Skin epidermis (tissue), 12 donors: ENCODE measurements around the gene TNFAIP8.
A peak's percentile ranks its signal among the peaks of the same experiment; 100 is the strongest.

ENCODE experiments used
- H3K27ac ChIP-seq, 21 experiments: fragments of 200-600 bp; sonication (generic) in 11 of 21; one replicate each; pipeline ENCODE4 v1.5.0; 2020; ENCODE audit warnings: mild to moderate bottlenecking in 3 of 21, inconsistent platforms in 2 of 21, moderate library complexity in 2 of 21
- H3K4me3 ChIP-seq, 7 experiments: fragments of 200-600 bp; sonication (generic) in 2 of 7; one replicate each; pipeline ENCODE4 v1.5.0; 2020; ENCODE audit warnings: inconsistent platforms in 2 of 7, mild to moderate bottlenecking in 2 of 7, moderate library complexity in 1 of 7

The TNFAIP8 gene

DNA sequence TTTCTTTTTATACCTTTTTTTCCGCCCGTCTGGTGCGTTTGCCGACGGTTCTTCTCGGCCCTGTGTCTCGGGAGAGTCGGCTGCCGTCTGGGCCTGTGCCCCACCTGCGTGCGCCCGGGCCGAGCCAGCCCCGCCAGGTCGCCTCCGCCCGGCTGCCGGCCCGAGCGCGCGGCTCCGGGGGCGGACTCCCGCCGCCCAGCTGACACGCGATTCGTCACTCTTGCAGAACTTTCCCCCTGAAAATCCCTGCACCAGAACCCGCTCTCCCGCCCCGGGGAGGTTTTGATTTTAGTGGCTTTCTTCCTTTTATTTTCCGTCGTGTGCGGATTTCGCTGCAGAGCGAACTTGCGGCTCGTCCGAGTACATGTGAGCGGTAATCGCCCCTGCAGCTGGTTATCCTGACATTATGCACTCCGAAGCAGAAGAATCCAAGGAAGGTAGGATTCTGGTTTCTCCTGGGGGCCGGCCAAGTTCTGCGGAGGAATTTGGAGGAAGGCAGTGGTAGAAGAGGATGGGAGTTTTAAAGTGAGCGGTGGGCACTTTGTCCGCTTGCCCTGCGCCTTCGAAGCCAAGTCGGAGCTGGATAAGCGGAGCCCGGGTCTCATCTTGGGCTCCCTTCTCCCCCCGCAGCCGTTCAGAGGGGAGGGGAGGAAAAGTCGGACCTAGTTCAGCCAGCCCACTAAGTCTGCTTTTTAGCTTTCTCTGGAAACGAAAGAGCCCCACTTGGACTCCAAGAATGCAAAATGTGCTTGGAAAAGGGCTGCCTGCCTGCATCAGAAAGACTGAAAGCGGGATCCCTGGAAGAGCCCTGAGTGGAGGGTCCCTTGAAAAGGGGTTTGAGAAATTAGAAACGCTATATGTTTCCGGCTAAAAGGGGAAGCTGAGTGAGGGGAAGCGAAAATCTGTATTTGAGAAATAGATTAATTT is at the start of gene TNFAIP8:
Gene TNFAIP8 (plus strand): TSS at position 335 of the 927 bp plus-strand sequence. CDS start 72 bp downstream, at position 407.
- H3K4me3 ChIP-seq, result peak within 1 kb of the TSS; percentile 35 to 60 (median 53)
- H3K27ac ChIP-seq, result peak within 1 kb of the TSS; percentile 28 to 95 (median 81)

DNA sequence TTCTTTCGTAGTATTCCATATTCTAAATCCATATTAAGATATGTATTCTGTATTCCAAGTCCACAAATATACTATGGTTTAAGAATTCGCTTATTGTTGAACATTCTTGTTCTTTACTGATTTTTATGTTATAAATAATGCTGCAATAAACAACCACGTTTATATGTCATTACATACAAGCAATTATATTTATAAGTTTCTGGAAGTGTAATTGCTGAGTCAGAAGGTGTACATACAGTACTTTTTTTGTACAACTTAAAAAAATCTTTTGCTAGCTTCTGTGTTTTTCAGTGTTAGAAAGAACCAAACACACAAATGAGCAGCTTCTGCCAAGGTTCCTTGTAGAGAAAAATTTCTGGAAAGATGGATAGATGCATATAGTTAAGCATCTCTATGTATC is 48.6 kb upstream of the TNFAIP8 start:
- no peak overlapping the region for H3K4me3 ChIP-seq
- peak overlapping the region in 1 of 21 experiments; percentile 83 for H3K27ac ChIP-seq

GRCh38 chr5:119309326-119309725 is 46.5 kb upstream of the TNFAIP8 start:
- Histone ChIP-seq H3K27ac (peak overlapping the region in 8 of 21 experiments; percentile 1 to 83 (median 38)), H3K4me3 (no peak overlapping the region)

DNA sequence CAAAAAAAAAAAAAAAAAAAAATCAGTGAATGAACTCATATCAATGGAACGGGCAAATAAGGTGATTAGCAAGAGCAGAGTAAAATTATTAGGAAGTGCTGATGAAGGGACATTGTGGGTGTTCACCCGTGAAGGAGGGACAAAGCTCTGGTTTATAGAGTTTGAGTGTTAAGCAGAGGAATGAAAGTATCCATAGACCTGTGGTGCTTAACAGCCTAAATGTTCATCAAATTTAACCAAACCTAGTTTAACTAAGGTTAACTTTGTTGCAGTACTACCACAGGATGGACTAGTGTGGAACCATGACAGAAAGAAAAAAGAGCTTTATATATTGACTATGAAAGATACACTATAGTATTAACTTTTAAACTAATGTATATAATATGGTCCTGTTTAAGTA is 44.1 kb upstream of the TNFAIP8 start:
- Histone ChIP-seq H3K4me3 (no peak overlapping the region), H3K27ac (no peak overlapping the region)

DNA sequence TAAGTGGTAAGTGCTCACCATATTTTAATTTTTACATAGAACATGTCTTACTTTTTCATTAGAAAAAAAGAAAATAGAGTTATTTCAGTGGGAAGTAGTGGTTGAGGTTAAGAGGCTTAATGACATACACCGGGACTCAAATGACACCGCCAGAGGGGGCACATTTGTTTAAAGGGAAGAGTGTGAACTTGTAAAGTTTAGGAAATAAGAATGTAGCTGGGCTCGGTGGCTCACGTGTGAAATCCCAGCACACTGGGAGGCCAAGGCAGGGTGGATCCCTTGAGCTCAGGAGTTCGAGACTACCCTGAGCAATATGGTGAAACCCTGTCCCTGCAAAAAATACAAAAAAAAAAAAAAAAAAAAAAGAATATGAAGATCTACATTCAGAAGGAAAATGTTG is 43.4 kb upstream of the TNFAIP8 start:
- no peak overlapping the region for H3K27ac ChIP-seq

GRCh38 chr5:119313197-119313596 is 42.6 kb upstream of the TNFAIP8 start:
- peak overlapping the region in 2 of 21 experiments; percentile 8 to 47 for H3K27ac ChIP-seq

More for the DNA sequence above, 43.4 kb upstream of the TNFAIP8 start:
- no peak overlapping the region for H3K4me3 ChIP-seq

GRCh38 chr5:119313658-119314605 is 41.9 kb upstream of the TNFAIP8 start:
- peak overlapping the region in 3 of 21 experiments; percentile 28 to 72 (median 62) for H3K27ac ChIP-seq
- no peak overlapping the region for H3K4me3 ChIP-seq

More at GRCh38 chr5:119313197-119313596, 42.6 kb upstream of the TNFAIP8 start:
- no peak overlapping the region for H3K4me3 ChIP-seq

DNA sequence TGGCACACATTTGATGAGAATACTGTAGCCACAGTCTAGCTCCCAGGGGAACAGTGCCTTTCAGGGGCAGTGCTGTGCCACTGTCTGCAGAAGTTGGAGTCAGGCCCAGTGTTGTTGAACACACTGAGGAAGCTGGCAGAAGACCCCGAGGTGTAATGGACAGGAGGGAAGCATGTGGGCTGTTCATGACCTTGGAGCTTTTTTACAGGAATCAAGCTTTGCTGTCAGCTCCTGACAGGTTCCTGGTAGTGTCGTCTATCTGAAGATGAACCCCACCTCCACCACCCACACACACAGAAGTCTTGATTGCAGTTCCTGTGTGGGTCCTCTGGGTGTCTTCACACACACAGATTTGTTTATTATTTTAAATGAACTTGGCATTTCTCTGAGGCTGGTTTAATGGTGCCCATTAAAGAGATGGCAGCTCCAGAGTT is 40.3 kb upstream of the TNFAIP8 start:
- Histone ChIP-seq H3K4me3 (no peak overlapping the region), H3K27ac (peak overlapping the region in 11 of 21 experiments; percentile 8 to 72 (median 36))

- Histone ChIP-seq H3K4me3 (no peak overlapping the region), H3K27ac (peak overlapping the region in 7 of 21 experiments; percentile 3 to 72 (median 28))
Measured at GRCh38 chr5:119316086-119316485, 39.7 kb upstream of the TNFAIP8 start.

- H3K27ac ChIP-seq, result peak overlapping the region in 2 of 21 experiments; percentile 62 to 72
- no peak overlapping the region for H3K4me3 ChIP-seq
Measured at GRCh38 chr5:119316906-119317305, 38.9 kb upstream of the TNFAIP8 start.

DNA sequence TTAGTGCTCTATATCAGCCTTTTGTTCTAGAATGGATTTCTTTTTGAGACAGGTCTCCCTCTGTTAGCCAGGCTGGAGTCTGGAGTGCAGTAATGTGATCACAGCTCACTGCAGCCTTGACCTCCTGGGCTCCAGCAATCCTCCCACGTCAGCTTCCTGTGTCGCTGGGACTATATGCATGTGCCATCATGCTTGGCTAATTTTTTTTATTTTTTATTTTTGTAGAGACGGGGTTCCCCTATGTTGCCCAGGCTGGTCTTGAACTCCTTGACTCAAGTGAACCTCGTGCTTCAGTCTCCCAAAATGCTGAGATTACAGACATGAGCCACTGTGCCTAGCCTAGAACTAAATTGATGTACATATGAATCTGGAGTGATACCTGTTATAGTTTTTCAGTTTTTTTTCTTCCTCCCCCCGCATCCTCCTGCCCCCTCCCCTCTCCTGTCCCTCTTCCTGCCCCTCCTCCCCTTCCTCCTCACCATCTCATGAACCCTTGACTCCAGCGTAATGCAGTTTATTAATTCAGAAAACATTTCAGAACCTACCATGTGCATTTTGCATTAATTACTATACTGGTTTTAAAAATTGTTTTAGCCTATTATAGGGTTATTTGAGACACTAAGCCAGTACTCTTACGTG is 37.4 kb upstream of the TNFAIP8 start:
- Histone ChIP-seq H3K4me3 (no peak overlapping the region), H3K27ac (peak overlapping the region in 1 of 21 experiments; percentile 37)

- no peak overlapping the region for H3K4me3 ChIP-seq
- H3K27ac ChIP-seq, result no peak overlapping the region
Measured at GRCh38 chr5:119319401-119319800, 36.4 kb upstream of the TNFAIP8 start.

- Histone ChIP-seq H3K4me3 (no peak overlapping the region), H3K27ac (no peak overlapping the region)
Measured at GRCh38 chr5:119319890-119320289, 35.9 kb upstream of the TNFAIP8 start.

- no peak overlapping the region for H3K4me3 ChIP-seq
- peak overlapping the region in 13 of 21 experiments; percentile 4 to 86 (median 78) for H3K27ac ChIP-seq
Measured at GRCh38 chr5:119321569-119322311, 34.1 kb upstream of the TNFAIP8 start.

DNA sequence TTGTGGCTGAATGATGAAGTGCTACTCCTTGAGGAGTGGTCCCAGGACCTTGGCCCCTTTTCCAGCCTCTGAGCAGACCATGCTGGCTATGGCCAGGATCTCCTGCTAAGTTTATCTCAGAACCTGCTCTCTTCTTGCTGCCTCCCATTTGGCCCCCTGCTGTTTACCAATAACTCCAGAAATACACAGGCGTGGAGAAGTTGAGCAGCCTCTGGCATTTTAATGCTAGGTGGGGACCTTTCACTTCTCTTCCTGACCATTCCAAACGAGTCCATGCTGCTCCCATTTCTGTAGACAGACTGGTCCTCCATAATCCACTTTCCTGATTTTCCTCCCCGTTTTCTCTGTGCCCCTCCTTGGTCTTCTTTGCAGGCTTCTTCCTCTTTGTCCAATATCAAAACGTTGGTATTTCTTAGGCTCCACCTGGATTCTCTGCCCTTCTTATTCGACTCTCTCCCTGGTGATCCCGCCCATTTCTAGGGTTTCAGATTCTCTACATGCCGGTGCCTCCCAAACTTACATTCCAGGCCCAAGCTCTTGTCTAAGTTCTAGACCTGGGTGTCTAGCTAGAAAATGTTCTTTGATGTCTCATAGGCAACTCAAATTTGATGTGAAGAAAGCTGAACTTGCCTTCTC is 33.4 kb upstream of the TNFAIP8 start:
- Histone ChIP-seq H3K27ac (peak overlapping the region in 16 of 21 experiments; percentile 9 to 86 (median 78)), H3K4me3 (no peak overlapping the region)

- H3K27ac ChIP-seq, result peak overlapping the region in 19 of 21 experiments; percentile 45 to 86 (median 78)
- H3K4me3 ChIP-seq, result no peak overlapping the region
Measured at GRCh38 chr5:119322948-119323537, 32.8 kb upstream of the TNFAIP8 start.

- no peak overlapping the region for H3K4me3 ChIP-seq
- peak overlapping the region in 20 of 21 experiments; percentile 45 to 86 (median 78) for H3K27ac ChIP-seq
Measured at GRCh38 chr5:119323601-119324000, 32.2 kb upstream of the TNFAIP8 start.

DNA sequence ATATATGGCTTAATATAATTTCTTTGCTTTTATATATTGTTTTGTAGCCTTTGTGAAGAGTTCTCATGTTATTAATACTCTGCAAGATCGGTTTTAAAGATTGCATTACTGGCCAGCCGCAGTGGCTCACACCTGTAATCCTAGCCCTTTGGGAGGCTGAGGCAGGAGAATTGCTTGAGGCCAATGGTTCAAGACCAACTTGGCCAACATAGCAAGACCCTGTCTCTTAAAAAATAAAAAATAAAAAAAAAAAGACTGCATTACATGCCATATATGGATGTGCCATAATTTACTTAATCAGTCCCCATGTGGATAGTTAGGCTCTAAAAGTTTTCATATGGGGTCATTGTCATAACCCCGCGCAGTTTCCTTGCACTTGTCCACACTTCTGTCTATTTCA is 31.0 kb upstream of the TNFAIP8 start:
- no peak overlapping the region for H3K4me3 ChIP-seq
- peak overlapping the region in 18 of 21 experiments; percentile 19 to 86 (median 78) for H3K27ac ChIP-seq
